Stimulated activated CD4-positive, alpha-beta T cell treated with anti-CD3 and anti-CD28 coated beads, Interleukin-1b, Interleukin-23, amount 100 ng/mL, for 4 hours (primary cell): ENCODE data around the gene RHOF.

Source experiments
- DNase-seq, 2 donors: peaks; one replicate each; pipeline ENCODE4 v3.0.0-alpha.2; 2020; ENCODE audit warnings: low read depth in 2 of 2

RHOF gene, protein sequence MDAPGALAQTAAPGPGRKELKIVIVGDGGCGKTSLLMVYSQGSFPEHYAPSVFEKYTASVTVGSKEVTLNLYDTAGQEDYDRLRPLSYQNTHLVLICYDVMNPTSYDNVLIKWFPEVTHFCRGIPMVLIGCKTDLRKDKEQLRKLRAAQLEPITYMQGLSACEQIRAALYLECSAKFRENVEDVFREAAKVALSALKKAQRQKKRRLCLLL

GRCh38 chr12:121793440-121793837 lies at the start of gene RHOF:
Gene RHOF, minus strand, starts transcription at chr12:121793688. Its CDS starts 55 bp downstream, at chr12:121793633.
- DNase-seq: peak; percentile 61 to 70

GRCh38 chr12:121839993-121840761 lies 46.7 kb upstream of the RHOF start:
- DNase-seq: no peak

DNA sequence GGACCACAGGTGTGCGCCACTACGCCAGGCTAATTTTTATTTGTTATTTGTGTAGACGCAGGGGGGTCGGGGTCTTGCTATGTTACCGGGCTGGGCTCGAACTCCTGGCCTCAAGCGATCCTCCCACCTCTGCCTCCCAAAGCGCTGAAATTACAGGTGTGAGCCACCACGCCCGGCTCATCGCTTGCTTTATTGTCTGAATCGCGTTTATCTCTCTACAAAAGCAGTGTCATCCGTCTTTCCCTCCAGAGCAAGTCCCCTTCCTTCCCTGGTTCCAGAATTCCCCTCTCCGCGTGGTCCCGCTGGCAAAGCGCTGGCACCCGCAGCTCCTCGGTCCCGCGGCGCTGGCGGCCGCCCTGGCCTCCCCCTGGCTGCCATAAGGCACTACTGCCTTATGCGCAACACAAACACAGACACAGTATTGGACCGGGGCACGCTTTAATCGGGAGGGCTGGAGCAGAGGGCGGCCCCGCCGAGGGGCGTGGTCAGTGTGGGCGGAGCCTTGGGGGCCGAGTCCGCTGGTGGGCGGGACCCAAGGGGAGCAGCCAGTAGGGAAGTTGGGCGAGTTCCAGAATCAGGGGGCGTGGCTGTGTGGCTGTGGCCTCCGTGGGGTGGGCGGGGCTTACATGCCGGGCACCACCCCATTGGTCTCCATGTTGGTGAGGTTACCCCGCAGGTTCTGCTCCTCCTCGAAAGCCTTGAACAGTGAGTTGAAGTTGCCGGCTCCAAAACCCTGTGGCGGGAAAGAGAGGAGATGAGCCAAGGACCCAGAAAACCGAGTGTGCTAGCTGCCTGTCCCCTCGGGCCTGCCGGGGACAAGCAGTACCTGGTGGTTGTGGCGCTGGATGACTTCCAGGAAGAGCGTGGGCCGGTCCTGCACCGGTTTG lies 45.9 kb upstream of the RHOF start:
- peak; percentile 99 to 100 for DNase-seq

DNA sequence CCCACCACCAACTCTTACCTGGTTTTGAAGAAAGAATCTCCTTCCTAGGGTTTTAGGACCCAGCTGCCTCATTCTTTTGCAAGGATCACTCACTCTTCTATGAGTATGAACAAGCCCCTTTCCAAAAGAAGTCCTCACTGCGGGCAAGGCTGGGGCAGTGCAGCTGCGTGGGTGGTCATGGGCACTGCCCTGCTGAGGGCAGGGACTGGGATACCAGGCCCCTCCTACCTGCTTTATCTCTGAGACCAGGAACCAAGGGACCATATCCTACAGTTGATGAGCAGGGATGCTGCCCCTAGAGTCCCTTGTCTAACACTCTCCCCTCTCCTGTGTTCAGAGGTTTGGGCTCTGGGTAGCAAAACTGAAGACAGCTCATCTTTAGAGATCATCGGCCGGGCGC lies 44.6 kb upstream of the RHOF start:
- no peak for DNase-seq

DNA sequence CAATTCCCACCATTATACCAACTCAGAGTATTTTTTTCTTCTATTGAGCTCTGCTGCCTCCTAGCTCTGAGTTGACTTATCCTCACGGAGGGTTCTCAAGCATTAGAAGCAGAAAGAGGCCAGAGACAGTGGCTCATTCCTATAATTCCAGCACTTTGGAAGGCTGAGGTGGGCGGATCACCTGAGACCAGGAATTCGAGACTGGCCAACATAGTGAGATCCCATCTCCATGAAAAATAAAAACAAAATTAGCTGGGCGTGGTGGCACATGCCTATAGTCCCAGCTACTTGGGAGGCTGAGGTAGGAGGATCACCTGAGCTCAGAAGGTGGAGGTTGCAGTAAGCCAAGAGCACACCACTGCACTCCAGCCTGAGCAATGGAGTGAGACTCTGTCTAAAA lies 44.2 kb upstream of the RHOF start:
- DNase-seq: no peak

- no peak for DNase-seq
Measured at GRCh38 chr12:121831571-121832245, 38.2 kb upstream of the RHOF start.

GRCh38 chr12:121830588-121831265 lies 37.2 kb upstream of the RHOF start:
- DNase-seq: no peak

DNA sequence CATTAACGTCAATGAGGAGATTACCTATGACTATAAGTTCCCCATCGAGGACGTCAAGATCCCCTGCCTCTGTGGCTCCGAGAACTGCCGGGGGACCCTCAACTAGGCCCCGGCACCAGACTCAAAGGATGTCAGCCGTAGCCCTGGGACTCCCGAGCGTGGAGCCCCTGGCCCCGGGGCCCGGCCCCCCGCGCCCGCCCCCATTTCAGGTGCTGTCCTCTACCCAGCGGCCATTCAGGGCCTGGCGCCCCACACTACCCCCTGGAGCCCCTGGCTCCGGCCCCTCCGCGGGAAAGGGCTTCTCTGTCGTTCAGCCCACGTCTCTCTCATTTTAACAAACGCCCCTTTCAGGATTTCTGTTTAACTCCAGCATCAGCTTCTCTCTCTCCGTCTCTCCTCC lies 36.6 kb upstream of the RHOF start:
- no peak for DNase-seq

- DNase-seq: no peak
Measured at GRCh38 chr12:121829250-121829918, 35.9 kb upstream of the RHOF start.

DNA sequence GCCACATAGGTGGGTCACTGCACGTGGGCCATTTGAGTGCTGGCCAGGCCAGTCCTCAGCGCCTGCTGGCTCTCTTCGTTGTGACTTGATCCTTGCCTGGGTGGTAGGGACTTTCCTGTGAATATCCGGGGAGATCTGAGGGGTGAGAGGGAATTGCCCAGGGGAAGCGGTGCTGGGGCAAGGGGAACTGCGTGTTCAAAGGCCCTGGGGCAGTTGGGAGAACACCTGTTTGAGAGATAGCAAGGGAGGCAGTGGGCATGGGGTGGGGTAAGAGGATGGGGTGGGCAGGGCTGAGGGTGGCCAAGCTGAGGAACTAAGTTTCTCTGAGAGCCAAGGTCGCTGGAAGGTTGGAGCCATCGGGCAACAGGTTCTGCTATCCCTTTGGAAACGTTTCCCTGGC lies 35.3 kb upstream of the RHOF start:
- no peak for DNase-seq

DNA sequence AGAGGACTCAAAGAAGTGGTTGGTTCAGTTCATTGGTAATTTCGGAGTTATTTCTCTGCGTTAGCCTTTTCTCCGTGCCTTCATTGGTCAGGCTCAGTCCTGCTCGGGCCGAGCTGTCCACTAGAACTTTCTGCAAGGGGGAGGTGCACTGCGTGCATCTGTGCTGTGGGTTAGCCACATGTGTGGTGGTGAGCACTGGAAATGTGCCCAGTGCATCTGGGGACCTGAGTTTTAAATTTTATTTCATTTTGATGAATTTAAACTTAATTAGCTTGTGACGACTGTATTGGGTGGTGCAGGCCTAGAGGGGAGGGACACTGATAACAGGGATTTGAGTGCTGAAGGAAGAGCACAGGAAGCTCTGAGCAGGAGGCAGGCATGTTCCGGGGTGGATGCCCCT lies 34.8 kb upstream of the RHOF start:
- DNase-seq: no peak

GRCh38 chr12:121827351-121828099 lies 34.0 kb upstream of the RHOF start:
- DNase-seq: no peak

GRCh38 chr12:121826318-121827150 lies 33.0 kb upstream of the RHOF start:
- no peak for DNase-seq

DNA sequence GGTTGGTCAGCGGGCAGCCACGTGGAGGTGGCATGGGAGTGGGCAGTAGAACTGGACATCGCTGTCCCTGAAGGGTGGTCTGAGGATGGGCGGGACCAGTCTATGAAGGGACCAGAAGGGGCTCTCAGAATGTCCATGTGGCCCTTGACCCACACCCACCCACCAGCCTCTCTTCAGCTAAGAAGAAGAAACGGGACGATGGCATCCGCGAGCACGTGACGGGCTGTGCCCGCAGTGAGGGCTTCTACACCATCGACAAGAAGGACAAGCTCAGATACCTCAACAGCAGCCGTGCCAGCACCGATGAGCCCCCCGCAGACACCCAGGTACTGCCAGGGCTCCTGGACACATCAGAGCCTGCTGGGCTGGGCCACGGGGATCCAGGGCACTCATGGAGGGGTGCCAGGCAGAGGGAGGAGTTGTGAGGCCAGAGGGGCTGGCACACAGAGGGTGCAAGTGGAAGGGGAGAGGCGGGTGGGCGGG lies 31.6 kb upstream of the RHOF start:
- no peak for DNase-seq

GRCh38 chr12:121823727-121824115 lies 30.2 kb upstream of the RHOF start:
- no peak for DNase-seq

GRCh38 chr12:121823101-121823726 lies 29.7 kb upstream of the RHOF start:
- DNase-seq: no peak

GRCh38 chr12:121822393-121823100 lies 29.1 kb upstream of the RHOF start:
- DNase-seq: no peak

DNA sequence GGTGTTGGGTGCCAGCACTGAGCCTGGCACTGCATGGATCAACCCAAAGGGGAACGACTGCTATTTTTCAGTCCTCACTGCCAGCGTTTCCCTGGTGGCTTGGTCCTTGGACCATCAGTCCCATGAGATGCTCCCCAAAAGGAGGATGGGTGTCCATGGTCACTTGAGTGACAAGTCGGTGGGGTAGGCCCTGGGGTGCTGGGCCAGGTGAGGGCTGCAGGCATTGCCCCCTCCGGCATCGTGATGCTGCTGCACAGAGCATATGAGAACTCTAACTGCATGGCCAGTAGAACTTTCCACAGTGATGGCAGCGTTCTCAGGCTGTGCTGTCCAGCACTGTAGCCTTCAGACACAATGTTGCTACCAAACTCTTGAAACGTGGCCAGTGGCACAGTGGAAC lies 26.6 kb upstream of the RHOF start:
- no peak for DNase-seq
